WTC11 (cell line): ENCODE measurements around the gene UBTD1. TPM values are rescaled to one million over a fixed set of nuclear protein-coding genes. Genes with fewer than 3 reads are reported as not detected.

Experiments used
- ATAC-seq: fragments of 200-7000 bp; cut with Tn5 transposase; 2 replicates; pipeline ENCODE4 v1.10.0; 2021; ENCODE audit warnings: mild to moderate bottlenecking, moderate library complexity
- CTCF ChIA-PET: fragments of 300-600 bp; sonication (Branson Sonifier 250); formaldehyde crosslinking; loops from one replicate; lab custom pipeline; 2021; ENCODE audit warnings: antibody characterized with exemption; lab: Charles Lee
- POLR2A ChIA-PET: fragments of 350-600 bp; sonication (Branson Sonifier 250); formaldehyde crosslinking; loops from one replicate; lab custom pipeline; 2021; ENCODE audit warnings: antibody characterized with exemption; lab: Charles Lee
- DNase-seq: peaks from one replicate; pipeline ENCODE4 v3.0.0; 2021; ENCODE audit warnings: low spot score
- H3K27ac Mint-ChIP-seq: 2 replicates; pipeline ENCODE4 v1.8.0; 2021; ENCODE audit warnings: mixed read lengths
- H3K27me3 Mint-ChIP-seq: 2 replicates; pipeline ENCODE4 v1.8.0; 2021; ENCODE audit warnings: low read depth, mild to moderate bottlenecking, moderate library complexity, mixed read lengths
- H3K36me3 Mint-ChIP-seq: 2 replicates; pipeline ENCODE4 v1.8.0; 2021; ENCODE audit warnings: mixed read lengths
- H3K4me1 Mint-ChIP-seq: 2 replicates; pipeline ENCODE4 v1.8.0; 2022; ENCODE audit warnings: mixed read lengths
- H3K4me3 Mint-ChIP-seq: 2 replicates; pipeline ENCODE4 v1.8.0; 2021; ENCODE audit warnings: mild to moderate bottlenecking, moderate library complexity, mixed read lengths
- H3K9me3 Mint-ChIP-seq: 2 replicates; pipeline ENCODE4 v1.8.0; 2021; ENCODE audit warnings: mixed read lengths
- ETV6 ChIP-seq: sonication (generic); formaldehyde crosslinking; IDR thresholded peaks from 2 replicates; pipeline ENCODE4 v1.8.1; 2022; ENCODE audit warnings: mild to moderate bottlenecking, missing genetic modification reagents
- JUN ChIP-seq: sonication (generic); formaldehyde crosslinking; IDR thresholded peaks from 2 replicates; pipeline ENCODE4 v1.8.0; 2023; ENCODE audit warnings: mild to moderate bottlenecking, missing genetic modification reagents
- KAT7 ChIP-seq: sonication (generic); formaldehyde crosslinking; IDR thresholded peaks from 2 replicates; pipeline ENCODE4 v1.8.1; 2023; ENCODE audit warnings: missing genetic modification reagents, mild to moderate bottlenecking, borderline replicate concordance
- MXD4 ChIP-seq: fragments of 250-450 bp; sonication (Bioruptor Pico); IDR thresholded peaks from 2 replicates; pipeline ENCODE4 v1.8.0; 2021; ENCODE audit warnings: mild to moderate bottlenecking, moderate library complexity, borderline replicate concordance
- NFE2L1 ChIP-seq: sonication (generic); formaldehyde crosslinking; IDR thresholded peaks from 2 replicates; pipeline ENCODE4 v1.8.1; 2023; ENCODE audit warnings: missing genetic modification reagents
- PRRX2 ChIP-seq: fragments of 250-450 bp; sonication (Bioruptor Pico); IDR thresholded peaks from 2 replicates; pipeline ENCODE4 v1.8.0; 2021; ENCODE audit warnings: mild to moderate bottlenecking
- SMAD3 ChIP-seq: sonication (generic); formaldehyde crosslinking; IDR thresholded peaks from 2 replicates; pipeline ENCODE4 v1.8.0; 2022; ENCODE audit warnings: missing genetic modification reagents, mild to moderate bottlenecking, borderline replicate concordance
- SP1 ChIP-seq: sonication (generic); formaldehyde crosslinking; conservative IDR thresholded peaks from 2 replicates; pipeline ENCODE4 v1.8.1; 2022; ENCODE audit warnings: missing genetic modification reagents
- TP53 ChIP-seq: sonication (generic); formaldehyde crosslinking; IDR thresholded peaks from 2 replicates; pipeline ENCODE4 v1.8.1; 2023; ENCODE audit warnings: mild to moderate bottlenecking, missing genetic modification reagents
- ZBTB21 ChIP-seq: sonication (generic); formaldehyde crosslinking; IDR thresholded peaks from 2 replicates; pipeline ENCODE4 v1.8.1; 2023; ENCODE audit warnings: mild to moderate bottlenecking, missing genetic modification reagents, borderline replicate concordance
- ZNF317 ChIP-seq: sonication (generic); formaldehyde crosslinking; IDR thresholded peaks from 2 replicates; pipeline ENCODE4 v1.8.1; 2023; ENCODE audit warnings: low read depth, mild to moderate bottlenecking, moderate library complexity, missing genetic modification reagents, borderline replicate concordance
- total RNA-seq: library from RNA; stranded (reverse); gene quantifications from 3 replicates; pipeline ENCODE4 v1.2.3, GENCODE V29; 2021
- TF ChIP-seq, protein P1 (sequence below): fragments of 250-450 bp; sonication (Bioruptor Pico); IDR thresholded peaks from 2 replicates; pipeline ENCODE4 v1.9.0; 2021; ENCODE audit warnings: mild to moderate bottlenecking
- TF ChIP-seq, protein P2 (sequence below): sonication (generic); formaldehyde crosslinking; IDR thresholded peaks from 2 replicates; pipeline ENCODE4 v1.8.0; 2022; ENCODE audit warnings: mild to moderate bottlenecking, missing genetic modification reagents
- TF ChIP-seq, protein P3 (sequence below): sonication (generic); formaldehyde crosslinking; IDR thresholded peaks from 2 replicates; pipeline ENCODE4 v1.8.1; 2023; ENCODE audit warnings: mild to moderate bottlenecking, moderate library complexity, missing genetic modification reagents
- TF ChIP-seq, protein P4 (sequence below): fragments of 250-450 bp; sonication (Bioruptor Pico); IDR thresholded peaks from 2 replicates; pipeline ENCODE4 v1.9.0; 2021; ENCODE audit warnings: mild to moderate bottlenecking, borderline replicate concordance
- TF ChIP-seq, protein P5 (sequence below): sonication (generic); formaldehyde crosslinking; IDR thresholded peaks from 2 replicates; pipeline ENCODE4 v1.8.1; 2023; ENCODE audit warnings: mild to moderate bottlenecking, missing genetic modification reagents, borderline replicate concordance

Gene UBTD1
- total RNA-seq, 1 experiment from 2014 or later, result 35.7 TPM

DNA sequence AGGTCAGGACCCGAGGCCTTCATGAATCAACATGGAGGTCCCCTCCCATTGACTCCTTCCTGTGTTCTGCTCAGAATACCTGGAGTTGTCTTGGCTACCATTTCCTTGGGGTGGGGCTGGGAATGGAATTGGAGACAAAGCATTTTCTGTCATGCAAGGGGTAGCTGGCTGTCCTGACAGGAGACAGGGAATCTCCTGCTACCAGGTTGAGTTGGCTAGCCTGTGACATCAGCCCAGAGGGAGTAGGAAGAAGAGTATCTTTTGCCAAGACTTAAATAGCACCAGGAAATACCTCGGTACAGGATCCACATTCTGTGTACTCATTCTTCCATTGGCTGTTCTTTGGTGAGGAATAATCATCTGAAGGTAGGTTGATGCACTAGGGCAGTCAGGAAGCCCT is 47.9 kb upstream of the UBTD1 start (continued):
- TF ChIP-seq, protein P1, sequence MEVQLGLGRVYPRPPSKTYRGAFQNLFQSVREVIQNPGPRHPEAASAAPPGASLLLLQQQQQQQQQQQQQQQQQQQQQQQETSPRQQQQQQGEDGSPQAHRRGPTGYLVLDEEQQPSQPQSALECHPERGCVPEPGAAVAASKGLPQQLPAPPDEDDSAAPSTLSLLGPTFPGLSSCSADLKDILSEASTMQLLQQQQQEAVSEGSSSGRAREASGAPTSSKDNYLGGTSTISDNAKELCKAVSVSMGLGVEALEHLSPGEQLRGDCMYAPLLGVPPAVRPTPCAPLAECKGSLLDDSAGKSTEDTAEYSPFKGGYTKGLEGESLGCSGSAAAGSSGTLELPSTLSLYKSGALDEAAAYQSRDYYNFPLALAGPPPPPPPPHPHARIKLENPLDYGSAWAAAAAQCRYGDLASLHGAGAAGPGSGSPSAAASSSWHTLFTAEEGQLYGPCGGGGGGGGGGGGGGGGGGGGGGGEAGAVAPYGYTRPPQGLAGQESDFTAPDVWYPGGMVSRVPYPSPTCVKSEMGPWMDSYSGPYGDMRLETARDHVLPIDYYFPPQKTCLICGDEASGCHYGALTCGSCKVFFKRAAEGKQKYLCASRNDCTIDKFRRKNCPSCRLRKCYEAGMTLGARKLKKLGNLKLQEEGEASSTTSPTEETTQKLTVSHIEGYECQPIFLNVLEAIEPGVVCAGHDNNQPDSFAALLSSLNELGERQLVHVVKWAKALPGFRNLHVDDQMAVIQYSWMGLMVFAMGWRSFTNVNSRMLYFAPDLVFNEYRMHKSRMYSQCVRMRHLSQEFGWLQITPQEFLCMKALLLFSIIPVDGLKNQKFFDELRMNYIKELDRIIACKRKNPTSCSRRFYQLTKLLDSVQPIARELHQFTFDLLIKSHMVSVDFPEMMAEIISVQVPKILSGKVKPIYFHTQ (CRISPR knock-in tag), result no peak
- TF ChIP-seq JUN (CRISPR knock-in tag) (no peak), KAT7 (no peak), MXD4 (CRISPR knock-in tag) (no peak), ETV6 (CRISPR knock-in tag) (no peak)
- TF ChIP-seq, protein P2, sequence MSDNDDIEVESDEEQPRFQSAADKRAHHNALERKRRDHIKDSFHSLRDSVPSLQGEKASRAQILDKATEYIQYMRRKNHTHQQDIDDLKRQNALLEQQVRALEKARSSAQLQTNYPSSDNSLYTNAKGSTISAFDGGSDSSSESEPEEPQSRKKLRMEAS (CRISPR knock-in tag), result no peak
- TF ChIP-seq, protein P3, sequence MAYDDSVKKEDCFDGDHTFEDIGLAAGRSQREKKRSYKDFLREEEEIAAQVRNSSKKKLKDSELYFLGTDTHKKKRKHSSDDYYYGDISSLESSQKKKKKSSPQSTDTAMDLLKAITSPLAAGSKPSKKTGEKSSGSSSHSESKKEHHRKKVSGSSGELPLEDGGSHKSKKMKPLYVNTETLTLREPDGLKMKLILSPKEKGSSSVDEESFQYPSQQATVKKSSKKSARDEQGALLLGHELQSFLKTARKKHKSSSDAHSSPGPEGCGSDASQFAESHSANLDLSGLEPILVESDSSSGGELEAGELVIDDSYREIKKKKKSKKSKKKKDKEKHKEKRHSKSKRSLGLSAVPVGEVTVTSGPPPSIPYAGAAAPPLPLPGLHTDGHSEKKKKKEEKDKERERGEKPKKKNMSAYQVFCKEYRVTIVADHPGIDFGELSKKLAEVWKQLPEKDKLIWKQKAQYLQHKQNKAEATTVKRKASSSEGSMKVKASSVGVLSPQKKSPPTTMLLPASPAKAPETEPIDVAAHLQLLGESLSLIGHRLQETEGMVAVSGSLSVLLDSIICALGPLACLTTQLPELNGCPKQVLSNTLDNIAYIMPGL (CRISPR knock-in tag), result no peak

DNA sequence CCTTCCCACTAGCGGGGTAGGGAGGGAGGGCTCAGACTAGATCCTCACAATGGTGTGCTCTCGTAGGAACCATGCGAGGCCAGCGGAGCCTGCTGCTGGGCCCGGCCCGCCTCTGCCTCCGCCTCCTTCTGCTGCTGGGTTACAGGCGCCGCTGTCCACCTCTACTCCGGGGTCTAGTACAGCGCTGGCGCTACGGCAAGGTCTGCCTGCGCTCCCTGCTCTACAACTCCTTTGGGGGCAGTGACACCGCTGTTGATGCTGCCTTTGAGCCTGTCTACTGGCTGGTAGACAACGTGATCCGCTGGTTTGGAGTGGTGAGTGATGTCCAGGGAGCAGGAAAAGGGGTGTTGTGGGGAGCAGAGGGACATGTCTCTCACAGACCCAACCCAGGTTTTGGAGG is 47.1 kb upstream of the UBTD1 start:
- H3K4me1 Mint-ChIP-seq, result peaks cover 9% of the 10 kb centered on the region; the same call in 1 of the 2 replicates
- ATAC-seq (peak; percentile 19), DNase-seq (no peak)
- H3K36me3 Mint-ChIP-seq, result peaks cover 41% of the 10 kb centered on the region
- no peak overlapping the region for H3K27ac Mint-ChIP-seq
- ChIA-PET CTCF (no interaction called here), POLR2A (no interaction called here)
- no peaks in the 10 kb centered on the region for H3K27me3 Mint-ChIP-seq
- TF ChIP-seq, protein P2 (CRISPR knock-in tag), result no peak
- TF ChIP-seq PRRX2 (CRISPR knock-in tag) (no peak), NFE2L1 (CRISPR knock-in tag) (no peak), TP53 (CRISPR knock-in tag) (no peak), ZNF317 (CRISPR knock-in tag) (no peak), SMAD3 (CRISPR knock-in tag) (no peak), SP1 (no peak), ZBTB21 (no peak)
- TF ChIP-seq, protein P4, sequence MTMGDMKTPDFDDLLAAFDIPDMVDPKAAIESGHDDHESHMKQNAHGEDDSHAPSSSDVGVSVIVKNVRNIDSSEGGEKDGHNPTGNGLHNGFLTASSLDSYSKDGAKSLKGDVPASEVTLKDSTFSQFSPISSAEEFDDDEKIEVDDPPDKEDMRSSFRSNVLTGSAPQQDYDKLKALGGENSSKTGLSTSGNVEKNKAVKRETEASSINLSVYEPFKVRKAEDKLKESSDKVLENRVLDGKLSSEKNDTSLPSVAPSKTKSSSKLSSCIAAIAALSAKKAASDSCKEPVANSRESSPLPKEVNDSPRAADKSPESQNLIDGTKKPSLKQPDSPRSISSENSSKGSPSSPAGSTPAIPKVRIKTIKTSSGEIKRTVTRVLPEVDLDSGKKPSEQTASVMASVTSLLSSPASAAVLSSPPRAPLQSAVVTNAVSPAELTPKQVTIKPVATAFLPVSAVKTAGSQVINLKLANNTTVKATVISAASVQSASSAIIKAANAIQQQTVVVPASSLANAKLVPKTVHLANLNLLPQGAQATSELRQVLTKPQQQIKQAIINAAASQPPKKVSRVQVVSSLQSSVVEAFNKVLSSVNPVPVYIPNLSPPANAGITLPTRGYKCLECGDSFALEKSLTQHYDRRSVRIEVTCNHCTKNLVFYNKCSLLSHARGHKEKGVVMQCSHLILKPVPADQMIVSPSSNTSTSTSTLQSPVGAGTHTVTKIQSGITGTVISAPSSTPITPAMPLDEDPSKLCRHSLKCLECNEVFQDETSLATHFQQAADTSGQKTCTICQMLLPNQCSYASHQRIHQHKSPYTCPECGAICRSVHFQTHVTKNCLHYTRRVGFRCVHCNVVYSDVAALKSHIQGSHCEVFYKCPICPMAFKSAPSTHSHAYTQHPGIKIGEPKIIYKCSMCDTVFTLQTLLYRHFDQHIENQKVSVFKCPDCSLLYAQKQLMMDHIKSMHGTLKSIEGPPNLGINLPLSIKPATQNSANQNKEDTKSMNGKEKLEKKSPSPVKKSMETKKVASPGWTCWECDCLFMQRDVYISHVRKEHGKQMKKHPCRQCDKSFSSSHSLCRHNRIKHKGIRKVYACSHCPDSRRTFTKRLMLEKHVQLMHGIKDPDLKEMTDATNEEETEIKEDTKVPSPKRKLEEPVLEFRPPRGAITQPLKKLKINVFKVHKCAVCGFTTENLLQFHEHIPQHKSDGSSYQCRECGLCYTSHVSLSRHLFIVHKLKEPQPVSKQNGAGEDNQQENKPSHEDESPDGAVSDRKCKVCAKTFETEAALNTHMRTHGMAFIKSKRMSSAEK, result no peak
- TF ChIP-seq, protein P5, sequence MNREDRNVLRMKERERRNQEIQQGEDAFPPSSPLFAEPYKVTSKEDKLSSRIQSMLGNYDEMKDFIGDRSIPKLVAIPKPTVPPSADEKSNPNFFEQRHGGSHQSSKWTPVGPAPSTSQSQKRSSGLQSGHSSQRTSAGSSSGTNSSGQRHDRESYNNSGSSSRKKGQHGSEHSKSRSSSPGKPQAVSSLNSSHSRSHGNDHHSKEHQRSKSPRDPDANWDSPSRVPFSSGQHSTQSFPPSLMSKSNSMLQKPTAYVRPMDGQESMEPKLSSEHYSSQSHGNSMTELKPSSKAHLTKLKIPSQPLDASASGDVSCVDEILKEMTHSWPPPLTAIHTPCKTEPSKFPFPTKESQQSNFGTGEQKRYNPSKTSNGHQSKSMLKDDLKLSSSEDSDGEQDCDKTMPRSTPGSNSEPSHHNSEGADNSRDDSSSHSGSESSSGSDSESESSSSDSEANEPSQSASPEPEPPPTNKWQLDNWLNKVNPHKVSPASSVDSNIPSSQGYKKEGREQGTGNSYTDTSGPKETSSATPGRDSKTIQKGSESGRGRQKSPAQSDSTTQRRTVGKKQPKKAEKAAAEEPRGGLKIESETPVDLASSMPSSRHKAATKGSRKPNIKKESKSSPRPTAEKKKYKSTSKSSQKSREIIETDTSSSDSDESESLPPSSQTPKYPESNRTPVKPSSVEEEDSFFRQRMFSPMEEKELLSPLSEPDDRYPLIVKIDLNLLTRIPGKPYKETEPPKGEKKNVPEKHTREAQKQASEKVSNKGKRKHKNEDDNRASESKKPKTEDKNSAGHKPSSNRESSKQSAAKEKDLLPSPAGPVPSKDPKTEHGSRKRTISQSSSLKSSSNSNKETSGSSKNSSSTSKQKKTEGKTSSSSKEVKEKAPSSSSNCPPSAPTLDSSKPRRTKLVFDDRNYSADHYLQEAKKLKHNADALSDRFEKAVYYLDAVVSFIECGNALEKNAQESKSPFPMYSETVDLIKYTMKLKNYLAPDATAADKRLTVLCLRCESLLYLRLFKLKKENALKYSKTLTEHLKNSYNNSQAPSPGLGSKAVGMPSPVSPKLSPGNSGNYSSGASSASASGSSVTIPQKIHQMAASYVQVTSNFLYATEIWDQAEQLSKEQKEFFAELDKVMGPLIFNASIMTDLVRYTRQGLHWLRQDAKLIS (CRISPR knock-in tag), result no peak
- no peaks in the 10 kb centered on the region for H3K9me3 Mint-ChIP-seq
- H3K4me3 Mint-ChIP-seq, result no peak overlapping the region
